ENCODE data around the gene FLOT2. TPM values are rescaled to one million over a fixed set of nuclear protein-coding genes. Genes with fewer than 3 reads are reported as not detected.

The FLOT2 gene
- total RNA-seq, 2 experiments from 2014 or later: 79.7 to 85.1 TPM

DNA sequence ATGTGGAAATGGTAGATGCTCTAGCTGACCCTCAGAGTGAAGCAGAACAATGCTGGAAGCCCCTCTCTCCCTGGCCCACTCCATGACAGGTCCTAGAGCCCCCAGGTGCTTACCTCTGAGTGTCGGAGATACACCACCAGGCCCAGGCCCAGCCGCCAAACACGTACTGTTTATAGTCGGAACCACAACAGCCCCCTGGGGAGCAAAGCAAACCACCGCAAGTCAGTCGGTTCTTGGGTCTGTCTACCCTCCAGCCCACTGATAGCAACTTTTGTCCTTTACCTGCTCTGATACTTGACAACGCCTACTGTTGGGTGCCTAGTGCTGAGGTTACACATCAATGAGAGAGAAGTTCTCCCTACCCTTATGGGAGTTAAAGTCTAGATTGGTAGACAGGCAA is 8.7 kb downstream of the FLOT2 start:
- Mint-ChIP-seq H3K27me3 (no peaks in the 10 kb centered on the region), H3K4me3 (no peak overlapping the region), H3K9me3 (no peaks in the 10 kb centered on the region), H3K36me3 (ENCODE audit: low read depth) (peaks cover 74% of the 10 kb centered on the region), H3K27ac (peak overlapping the region; percentile 71), H3K4me1 (ENCODE audit: low read depth) (peaks cover 28% of the 10 kb centered on the region)
- CTCF ChIA-PET: no interaction called here
- TF ChIP-seq CTCF (IDR thresholded peaks at IDR 0.05): no peak
- ATAC-seq (ENCODE audit: poor library complexity) (no peak), DNase-seq (no peak)
- intact Hi-C loops (cut with DNase I, micrococcal nuclease): no loop called here
- H3K27ac ChIP-seq (ENCODE audit: low read depth in 1 of 2, low read length in 2 of 2): no peak overlapping the region
- H3K4me3 ChIP-seq (ENCODE audit: low read length): no peak overlapping the region
- H3K4me1 ChIP-seq (ENCODE audit: insufficient read depth, low read length): peaks cover 58% of the 10 kb centered on the region
- no peaks in the 10 kb centered on the region for H3K27me3 ChIP-seq (ENCODE audit: control insufficient read depth in 1 of 2, insufficient read depth in 2 of 2, low read length in 2 of 2)
- H3K36me3 ChIP-seq (ENCODE audit: insufficient read depth, low read length): peaks cover 62% of the 10 kb centered on the region
- H3K9me3 ChIP-seq (ENCODE audit: control insufficient read depth in 1 of 2, insufficient read depth in 1 of 2, low read length in 2 of 2): no peaks in the 10 kb centered on the region
- POLR2A ChIA-PET: no interaction called here

GRCh38 chr17:28887871-28888471 is 9.6 kb downstream of the FLOT2 start:
- DNase-seq (no peak), ATAC-seq (ENCODE audit: poor library complexity) (no peak)
- intact Hi-C loops (cut with DNase I, micrococcal nuclease): no loop called here
- H3K36me3 Mint-ChIP-seq (ENCODE audit: low read depth): peaks cover 73% of the 10 kb centered on the region
- no peaks in the 10 kb centered on the region for H3K9me3 Mint-ChIP-seq
- H3K9me3 ChIP-seq (ENCODE audit: control insufficient read depth in 1 of 2, insufficient read depth in 1 of 2, low read length in 2 of 2): no peaks in the 10 kb centered on the region
- H3K27me3 Mint-ChIP-seq: no peaks in the 10 kb centered on the region
- H3K4me1 ChIP-seq (ENCODE audit: insufficient read depth, low read length): peaks cover 49% of the 10 kb centered on the region
- H3K4me3 Mint-ChIP-seq: no peak overlapping the region
- H3K27ac Mint-ChIP-seq: no peak overlapping the region
- peaks cover 70% of the 10 kb centered on the region for H3K36me3 ChIP-seq (ENCODE audit: insufficient read depth, low read length)
- CTCF ChIA-PET: no interaction called here
- H3K4me1 Mint-ChIP-seq (ENCODE audit: low read depth): peaks cover 20% of the 10 kb centered on the region
- no peak for TF ChIP-seq CTCF (IDR thresholded peaks at IDR 0.05)
- POLR2A ChIA-PET: no interaction called here
- no peaks in the 10 kb centered on the region for H3K27me3 ChIP-seq (ENCODE audit: control insufficient read depth in 1 of 2, insufficient read depth in 2 of 2, low read length in 2 of 2)
- H3K27ac ChIP-seq (ENCODE audit: low read depth in 1 of 2, low read length in 2 of 2): no peak overlapping the region
- H3K4me3 ChIP-seq (ENCODE audit: low read length): no peak overlapping the region

DNA sequence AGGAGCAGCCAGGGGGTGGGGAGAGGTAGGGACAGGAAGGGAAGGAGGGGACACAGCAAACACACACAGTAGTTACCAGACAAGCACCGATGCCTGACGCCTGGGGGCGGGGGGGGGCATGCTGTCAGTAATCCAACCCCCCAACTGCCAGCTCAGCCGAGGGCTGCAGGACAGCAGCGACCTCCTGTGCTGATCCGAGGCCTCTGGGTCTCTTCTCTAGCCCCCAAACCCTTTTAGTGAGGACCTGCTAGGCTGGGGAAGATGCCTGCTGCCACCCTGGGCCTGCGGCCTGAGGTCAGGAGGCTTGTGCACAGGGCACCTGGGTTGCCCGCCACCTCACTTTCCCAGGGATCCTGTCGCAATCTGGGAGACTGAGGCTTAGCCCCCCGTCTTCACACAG is 11.6 kb downstream of the FLOT2 start:
- DNase-seq: no peak
- H3K27ac ChIP-seq (ENCODE audit: low read depth in 1 of 2, low read length in 2 of 2): no peak overlapping the region
- H3K4me3 Mint-ChIP-seq: no peak overlapping the region
- no peaks in the 10 kb centered on the region for H3K27me3 ChIP-seq (ENCODE audit: control insufficient read depth in 1 of 2, insufficient read depth in 2 of 2, low read length in 2 of 2)
- intact Hi-C loops (cut with DNase I, micrococcal nuclease): no loop called here
- H3K36me3 ChIP-seq (ENCODE audit: insufficient read depth, low read length): peaks cover 84% of the 10 kb centered on the region
- CTCF ChIA-PET: no interaction called here
- no peak overlapping the region for H3K27ac Mint-ChIP-seq
- peaks cover 3% of the 10 kb centered on the region for H3K4me1 Mint-ChIP-seq (ENCODE audit: low read depth)
- no peak for ATAC-seq (ENCODE audit: poor library complexity)
- no peaks in the 10 kb centered on the region for H3K27me3 Mint-ChIP-seq
- H3K4me3 ChIP-seq (ENCODE audit: low read length): no peak overlapping the region
- TF ChIP-seq CTCF (IDR thresholded peaks at IDR 0.05): no peak
- H3K9me3 Mint-ChIP-seq: no peaks in the 10 kb centered on the region
- H3K36me3 Mint-ChIP-seq (ENCODE audit: low read depth): peaks cover 79% of the 10 kb centered on the region
- H3K4me1 ChIP-seq (ENCODE audit: insufficient read depth, low read length): peaks cover 29% of the 10 kb centered on the region
- H3K9me3 ChIP-seq (ENCODE audit: control insufficient read depth in 1 of 2, insufficient read depth in 1 of 2, low read length in 2 of 2): no peaks in the 10 kb centered on the region
- POLR2A ChIA-PET: no interaction called here

Measured in CD4-positive, alpha-beta T cell (primary cell).